GM19468 (cell line): ENCODE results near the gene FKBP2.
A peak's percentile ranks its signal among the peaks of the same experiment; 100 is the strongest.

Experiments
- ATAC-seq: cut with Tn5 transposase; IDR thresholded peaks from one replicate; pipeline ENCODE4 v1.9.1; 2021; ENCODE audit warnings: mild to moderate bottlenecking, moderate library complexity, moderate number of reproducible peaks; ENCODE audit not compliant: unreplicated experiment; ENCODE audit errors: extremely low read depth

The FKBP2 gene

GRCh38 chr11:64260147-64260708 is 19.3 kb downstream of the FKBP2 start:
- ATAC-seq = no peak

- no peak for ATAC-seq
Observed at GRCh38 chr11:64261556-64262080, 20.7 kb downstream of the FKBP2 start.

- no peak for ATAC-seq
Observed at GRCh38 chr11:64262271-64263002, 21.5 kb downstream of the FKBP2 start.

DNA sequence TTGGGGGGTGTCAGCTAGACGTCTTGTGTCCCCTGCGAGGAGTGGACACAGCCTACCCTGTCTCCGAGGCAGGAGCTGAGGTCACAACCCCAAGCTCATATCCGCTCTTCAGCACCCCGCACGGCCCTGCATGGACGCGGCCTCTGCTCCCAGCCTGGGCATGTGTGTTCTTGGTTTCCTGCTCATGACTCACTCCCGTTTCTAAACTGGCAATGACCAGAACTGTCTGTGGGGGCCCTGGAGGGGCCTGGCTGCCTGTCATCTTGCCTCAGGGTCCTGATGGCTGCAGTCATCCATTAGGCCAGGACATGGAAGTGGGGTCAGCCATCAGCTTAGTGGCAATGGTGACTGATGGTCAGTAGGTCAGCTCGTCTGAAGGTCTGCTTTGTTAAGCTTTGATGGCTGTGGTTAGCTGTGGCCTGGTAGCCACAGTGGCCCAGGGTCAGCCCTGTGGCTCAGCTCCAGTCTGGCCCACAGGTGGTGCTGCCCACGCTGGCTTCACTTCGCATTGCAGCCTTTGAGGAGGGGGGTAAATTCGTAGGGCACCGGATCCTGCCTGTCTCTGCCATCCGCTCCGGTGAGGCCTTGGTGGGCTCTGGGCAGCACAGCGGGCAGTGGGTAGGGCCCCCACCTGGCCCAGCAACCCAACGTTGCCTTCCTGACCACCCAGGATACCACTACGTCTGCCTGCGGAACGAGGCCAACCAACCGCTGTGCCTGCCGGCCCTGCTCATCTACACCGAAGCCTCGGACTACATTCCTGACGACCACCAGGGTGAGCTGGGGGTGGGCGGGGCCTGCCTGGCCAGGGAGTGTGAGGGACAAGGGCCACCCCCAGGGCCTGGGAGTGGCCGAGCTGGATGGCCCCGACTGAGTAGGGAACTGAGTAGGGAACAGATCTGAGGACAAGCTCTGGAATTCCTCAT is 22.4 kb downstream of the FKBP2 start:
- no peak for ATAC-seq

GRCh38 chr11:64263947-64264317 is 23.0 kb downstream of the FKBP2 start:
- ATAC-seq = no peak

DNA sequence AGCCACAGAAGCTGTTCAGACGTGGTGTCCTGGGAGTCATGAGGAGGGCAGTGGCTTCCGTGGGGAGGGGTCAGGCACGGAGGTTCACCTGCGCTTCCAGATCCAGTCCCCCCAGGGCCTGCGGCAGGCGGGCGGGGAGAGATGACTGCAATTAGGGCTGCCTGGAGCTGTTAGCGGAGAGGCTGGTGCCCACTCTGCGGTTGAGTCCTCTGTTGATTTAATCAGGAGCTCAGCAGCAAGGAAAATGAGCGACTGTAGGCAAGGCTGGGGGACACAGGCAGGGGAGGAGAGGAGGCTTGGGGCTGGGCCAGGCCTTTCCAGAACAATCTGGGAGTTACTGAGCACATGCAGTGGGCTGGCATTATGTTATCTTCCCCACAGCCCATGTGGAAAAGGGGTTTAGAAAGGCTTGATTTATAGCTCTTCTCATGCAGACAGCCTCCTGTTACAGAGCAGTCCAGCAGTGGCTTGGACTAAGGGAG is 23.5 kb downstream of the FKBP2 start:
- ATAC-seq = no peak

DNA sequence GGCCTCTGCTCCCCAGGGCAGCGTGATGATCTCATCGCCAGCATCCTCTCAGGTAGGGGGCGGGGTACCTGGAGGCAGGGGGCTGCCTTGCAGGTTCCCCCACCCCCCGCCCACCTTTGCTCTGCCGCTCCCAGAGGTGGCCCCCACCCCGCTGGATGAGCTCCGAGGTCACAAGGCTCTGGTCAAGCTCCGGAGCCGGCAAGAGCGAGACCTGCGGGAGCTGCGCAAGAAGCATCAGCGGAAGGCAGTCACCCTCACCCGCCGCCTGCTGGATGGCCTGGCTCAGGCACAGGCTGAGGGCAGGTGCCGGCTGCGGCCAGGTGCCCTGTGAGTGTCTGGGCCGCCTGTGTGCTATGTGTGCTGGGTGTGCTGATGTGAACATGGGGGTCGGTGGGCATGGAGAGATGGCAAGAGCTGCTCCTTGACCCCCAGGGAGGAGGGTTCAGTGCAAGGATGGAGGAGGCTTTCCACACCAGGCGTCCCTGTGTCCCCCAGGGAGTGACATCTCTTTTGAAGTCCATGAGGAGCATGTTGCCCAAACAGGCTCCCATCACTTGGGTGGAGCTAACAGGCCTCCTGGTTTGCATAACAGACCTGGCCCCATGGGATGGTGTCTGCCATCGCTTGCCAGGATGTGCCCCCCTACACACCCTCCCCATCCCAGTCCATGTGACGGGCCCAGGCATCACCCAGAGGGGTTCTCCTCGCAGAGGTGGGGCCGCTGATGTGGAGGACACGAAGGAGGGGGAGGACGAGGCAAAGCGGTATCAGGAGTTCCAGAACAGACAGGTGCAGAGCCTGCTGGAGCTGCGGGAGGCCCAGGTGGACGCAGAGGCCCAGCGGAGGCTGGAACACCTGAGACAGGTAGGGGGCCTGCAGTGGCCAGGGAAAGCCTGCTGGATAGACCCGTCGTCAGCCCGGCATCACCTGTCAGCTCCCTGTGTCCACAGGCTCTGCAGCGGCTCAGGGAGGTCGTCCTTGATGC is 24.6 kb downstream of the FKBP2 start:
- no peak for ATAC-seq

- no peak for ATAC-seq
Observed at GRCh38 chr11:64266339-64266738, 25.4 kb downstream of the FKBP2 start.

DNA sequence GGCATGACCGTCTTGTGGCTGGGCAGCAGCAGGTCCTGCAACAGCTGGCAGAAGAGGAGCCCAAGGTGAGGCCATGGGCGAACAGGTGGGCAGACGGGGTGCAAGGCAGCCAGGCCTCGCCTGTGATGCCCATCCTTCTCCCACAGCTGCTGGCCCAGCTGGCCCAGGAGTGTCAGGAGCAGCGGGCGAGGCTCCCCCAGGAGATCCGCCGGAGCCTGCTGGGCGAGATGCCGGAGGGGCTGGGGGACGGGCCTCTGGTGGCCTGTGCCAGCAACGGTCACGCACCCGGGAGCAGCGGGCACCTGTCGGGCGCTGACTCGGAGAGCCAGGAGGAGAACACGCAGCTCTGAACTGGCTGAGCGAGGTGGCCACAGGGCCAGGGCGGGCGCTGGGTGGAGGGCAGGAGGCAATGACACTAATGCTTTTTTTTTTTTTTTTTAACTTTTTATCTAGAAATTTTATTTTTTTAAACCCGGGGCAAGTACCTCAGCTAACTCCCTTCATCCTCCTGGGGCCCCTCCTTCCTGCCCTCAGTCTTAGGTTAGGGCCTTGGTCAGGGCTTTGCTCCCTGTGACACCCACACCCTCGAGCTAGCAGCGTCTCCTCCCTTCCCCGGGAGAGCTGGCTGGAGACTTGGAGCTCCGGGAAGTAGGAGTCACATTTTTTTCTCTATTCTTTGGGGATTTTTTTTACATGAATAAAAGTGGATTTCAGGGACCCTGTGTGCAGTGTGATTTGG is 26.5 kb downstream of the FKBP2 start:
- no peak for ATAC-seq

DNA sequence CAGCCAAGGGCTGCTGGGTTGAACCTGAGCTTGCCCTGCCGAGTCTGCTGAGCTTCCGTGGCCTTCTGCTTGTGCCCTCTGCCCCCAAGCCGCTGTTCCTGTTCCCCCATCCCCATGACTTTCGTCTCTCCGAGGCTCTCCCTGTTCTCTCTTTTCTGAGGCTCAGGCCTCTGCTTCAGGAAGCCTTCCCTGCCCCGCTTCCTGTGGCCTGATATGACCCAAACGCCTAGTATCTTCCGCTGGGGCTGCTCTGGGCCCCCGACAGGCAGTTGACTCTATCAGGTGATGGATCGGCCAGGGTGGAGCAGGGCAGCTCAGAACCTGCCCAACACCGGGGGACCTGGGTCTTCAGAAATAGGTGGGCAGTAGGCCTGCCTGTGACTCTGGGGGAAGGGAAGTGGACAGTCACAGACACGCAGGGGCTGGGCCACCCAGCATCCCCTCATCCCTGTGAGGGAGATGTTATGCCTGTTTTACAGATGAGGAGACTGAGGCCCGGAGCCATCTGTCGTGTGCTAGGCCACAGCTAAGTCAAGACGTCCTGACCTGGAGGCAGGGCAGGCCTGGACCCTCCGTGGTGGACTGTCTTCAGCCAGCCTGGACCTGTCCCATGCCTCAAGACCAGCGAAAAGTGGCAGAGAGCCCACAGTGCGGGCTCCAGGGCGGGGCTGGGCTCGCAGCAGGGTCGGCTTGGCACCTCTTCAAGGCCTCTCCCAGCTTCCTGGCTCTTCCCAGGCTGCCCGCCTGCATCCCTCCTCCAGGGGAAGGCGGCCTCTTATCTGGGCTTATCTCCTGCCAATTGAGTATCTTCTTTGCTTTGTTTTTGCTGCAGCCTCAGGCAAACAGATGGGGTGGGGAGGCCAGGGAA is 27.4 kb downstream of the FKBP2 start:
- ATAC-seq = no peak

- peak; percentile 0 for ATAC-seq
Observed at GRCh38 chr11:64268893-64269539, 28.1 kb downstream of the FKBP2 start.

DNA sequence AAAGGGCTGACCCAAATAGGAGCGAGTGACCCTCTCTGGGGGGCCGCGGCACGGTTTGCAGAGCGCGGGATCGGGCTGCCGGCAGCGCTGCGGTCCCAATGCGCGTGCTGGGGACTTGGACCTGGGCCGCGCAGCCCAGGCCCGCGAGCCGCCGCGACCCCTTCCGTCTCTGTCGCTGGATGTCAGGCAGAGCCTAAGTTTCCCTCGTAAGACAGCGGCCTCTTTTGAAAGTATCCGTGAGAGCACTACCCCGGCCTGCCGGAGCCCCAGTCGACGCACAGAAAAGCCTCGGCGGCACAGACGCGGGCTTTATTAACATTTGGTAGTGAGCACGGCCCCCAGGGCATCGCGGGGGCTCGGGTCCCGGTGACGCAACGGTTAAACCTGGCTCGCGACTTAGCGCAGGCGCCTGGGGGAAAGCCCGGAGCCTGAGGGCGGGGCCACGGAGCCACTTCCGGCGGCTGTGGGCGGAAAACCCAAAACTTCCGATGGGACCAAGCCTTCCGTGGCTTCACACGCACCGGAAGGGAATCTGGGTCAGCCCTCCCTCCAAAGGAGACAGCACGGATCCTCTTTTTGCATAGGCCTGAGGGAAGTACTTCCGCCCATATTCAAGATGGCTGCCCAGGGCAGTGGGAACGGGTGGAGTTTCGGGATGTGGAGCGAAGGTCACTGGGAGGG is 28.8 kb downstream of the FKBP2 start:
- ATAC-seq = peak; percentile 53

GRCh38 chr11:64275031-64275800 is 34.3 kb downstream of the FKBP2 start:
- ATAC-seq = no peak

GRCh38 chr11:64275841-64276240 is 34.9 kb downstream of the FKBP2 start:
- no peak for ATAC-seq

GRCh38 chr11:64276653-64277431 is 35.9 kb downstream of the FKBP2 start:
- ATAC-seq = no peak
